AG09319 (cell line): ENCODE measurements around the gene MSX2.

Source experiments
- DNase-seq: peaks from one replicate; pipeline ENCODE4 v3.0.0-alpha.2; 2010; ENCODE audit warnings: low read depth; ENCODE audit errors: extremely low read depth
- CTCF ChIP-seq: IDR thresholded peaks from 2 replicates; pipeline ENCODE4 v1.5.1; 2011; ENCODE audit warnings: low read depth, mild to moderate bottlenecking, inconsistent platforms, low read length, moderate library complexity

The MSX2 gene

GRCh38 chr5:174736331-174736721 lies 11.9 kb downstream of the MSX2 start:
- no peak for DNase-seq
- TF ChIP-seq CTCF = no peak

- no peak for TF ChIP-seq CTCF
Observed at GRCh38 chr5:174736777-174737176, 12.4 kb downstream of the MSX2 start.

GRCh38 chr5:174737330-174737729 lies 12.9 kb downstream of the MSX2 start:
- no peak for TF ChIP-seq CTCF
- no peak for DNase-seq

More at GRCh38 chr5:174736777-174737176, 12.4 kb downstream of the MSX2 start:
- no peak for DNase-seq

- no peak for DNase-seq
- TF ChIP-seq CTCF = no peak
Observed at GRCh38 chr5:174741352-174741751, 17.0 kb downstream of the MSX2 start.

- TF ChIP-seq CTCF = no peak
- DNase-seq = no peak
Observed at GRCh38 chr5:174744896-174745295, 20.5 kb downstream of the MSX2 start.

- DNase-seq = no peak
- no peak for TF ChIP-seq CTCF
Observed at GRCh38 chr5:174745590-174746103, 21.3 kb downstream of the MSX2 start.

GRCh38 chr5:174750711-174751110 lies 26.3 kb downstream of the MSX2 start:
- no peak for TF ChIP-seq CTCF

More at GRCh38 chr5:174750711-174751110, 26.3 kb downstream of the MSX2 start:
- DNase-seq = peak; percentile 35
